DOHH2 (cell line): ENCODE measurements around the gene CD72.
"Not testable (repeated sequence)": the region's sequence is repeated elsewhere in the genome, so short reads cannot be mapped to it uniquely, and the experiment has no call there.

Experiments
- CTCF ChIP-seq: fragments of 200-600 bp; sonication (generic); IDR thresholded peaks from one replicate; pipeline ENCODE4 v1.5.1; 2014; ENCODE audit warnings: antibody characterized with exemption, mild to moderate bottlenecking, low read depth, low read length; ENCODE audit not compliant: poor library complexity, severe bottlenecking
- EZH2phosphoT487 ChIP-seq: fragments of 200-600 bp; sonication (generic); IDR thresholded peaks from 2 replicates; pipeline ENCODE4 v1.6.1; 2017; ENCODE audit warnings: borderline replicate concordance, mild to moderate bottlenecking, antibody characterized with exemption, low read length, moderate library complexity, mixed read lengths

- TF ChIP-seq CTCF, EZH2phosphoT487: not testable (repeated sequence)
Measured at GRCh38 chr9:35640431-35640830, 22.2 kb upstream of the CD72 start.
